ENCODE measurements around the gene SPIB.
"Not testable (repeated sequence)": the region's sequence is repeated elsewhere in the genome, so short reads cannot be mapped to it uniquely, and the experiment has no call there.

SPIB gene

GRCh38 chr19:50420127-50420526 lies 1.4 kb downstream of the SPIB start:
- DNase-seq = no peak

GRCh38 chr19:50420808-50421207 lies 2.1 kb downstream of the SPIB start:
- no peak for DNase-seq

DNA sequence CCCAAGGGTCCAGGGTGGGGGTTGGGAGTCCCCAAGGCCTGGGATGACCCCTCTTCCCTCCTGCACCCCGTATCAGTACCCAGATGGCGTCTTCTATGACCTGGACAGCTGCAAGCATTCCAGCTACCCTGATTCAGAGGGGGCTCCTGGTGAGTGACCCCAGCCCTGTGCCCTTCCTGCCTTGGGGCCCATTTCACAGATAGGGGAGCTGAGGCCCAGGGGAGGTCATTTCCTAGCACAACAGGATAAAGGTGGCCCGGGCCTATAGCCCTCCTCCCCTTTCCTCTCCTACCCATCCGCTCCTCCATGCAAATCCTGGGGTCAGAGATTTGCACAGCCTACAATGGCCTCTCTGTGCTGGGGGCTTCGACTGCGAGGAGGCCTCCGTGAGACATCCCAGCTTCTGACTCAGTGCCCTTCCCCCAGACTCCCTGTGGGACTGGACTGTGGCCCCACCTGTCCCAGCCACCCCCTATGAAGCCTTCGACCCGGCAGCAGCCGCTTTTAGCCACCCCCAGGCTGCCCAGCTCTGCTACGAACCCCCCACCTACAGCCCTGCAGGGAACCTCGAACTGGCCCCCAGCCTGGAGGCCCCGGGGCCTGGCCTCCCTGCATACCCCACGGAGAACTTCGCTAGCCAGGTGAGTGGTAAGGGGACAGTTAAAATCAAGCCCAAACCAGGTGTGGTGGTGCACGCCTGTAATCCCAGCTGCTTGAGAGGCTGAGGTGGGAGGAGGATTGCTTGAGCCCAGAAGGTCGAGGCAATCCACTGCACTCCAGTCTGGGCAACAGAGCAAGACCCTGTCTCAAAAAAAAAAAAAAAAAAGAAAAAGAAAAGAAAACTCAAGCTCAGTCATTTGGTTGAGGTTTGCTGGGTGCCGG lies 3.9 kb downstream of the SPIB start:
- no peak for DNase-seq

DNA sequence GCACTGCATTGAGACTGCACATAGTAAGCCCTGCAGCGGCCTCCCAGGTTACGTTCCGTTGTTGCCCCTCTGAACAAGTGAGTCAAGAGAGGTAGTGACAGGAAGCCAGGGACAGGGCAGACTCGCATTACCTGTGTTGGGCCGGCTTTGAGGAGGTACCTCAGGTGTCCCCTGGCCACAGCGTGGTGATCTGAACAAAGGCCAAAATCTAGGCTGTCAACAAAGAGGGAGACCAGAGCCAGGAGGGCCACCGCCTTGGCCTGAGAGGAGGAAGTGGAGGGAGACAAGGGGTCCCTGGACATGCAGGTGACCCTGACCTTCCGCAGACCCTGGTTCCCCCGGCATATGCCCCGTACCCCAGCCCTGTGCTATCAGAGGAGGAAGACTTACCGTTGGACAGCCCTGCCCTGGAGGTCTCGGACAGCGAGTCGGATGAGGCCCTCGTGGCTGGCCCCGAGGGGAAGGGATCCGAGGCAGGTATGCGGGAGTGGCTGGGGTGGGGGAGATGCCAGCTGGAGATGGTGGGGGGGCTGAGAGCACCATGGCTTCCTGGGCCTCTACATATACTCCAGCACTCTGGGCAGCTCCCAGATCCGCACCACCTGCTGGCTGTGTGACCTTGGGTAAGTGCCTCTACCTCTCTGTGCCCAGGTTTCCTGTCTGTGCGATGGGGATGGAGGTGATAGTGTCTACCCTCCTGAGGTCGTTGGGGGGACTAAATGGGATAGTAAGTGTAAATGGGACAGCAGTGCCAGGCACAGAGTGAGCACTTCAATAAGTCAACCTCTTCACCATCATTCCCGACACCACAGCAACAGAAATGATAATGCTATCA lies 4.8 kb downstream of the SPIB start:
- DNase-seq = no peak

DNA sequence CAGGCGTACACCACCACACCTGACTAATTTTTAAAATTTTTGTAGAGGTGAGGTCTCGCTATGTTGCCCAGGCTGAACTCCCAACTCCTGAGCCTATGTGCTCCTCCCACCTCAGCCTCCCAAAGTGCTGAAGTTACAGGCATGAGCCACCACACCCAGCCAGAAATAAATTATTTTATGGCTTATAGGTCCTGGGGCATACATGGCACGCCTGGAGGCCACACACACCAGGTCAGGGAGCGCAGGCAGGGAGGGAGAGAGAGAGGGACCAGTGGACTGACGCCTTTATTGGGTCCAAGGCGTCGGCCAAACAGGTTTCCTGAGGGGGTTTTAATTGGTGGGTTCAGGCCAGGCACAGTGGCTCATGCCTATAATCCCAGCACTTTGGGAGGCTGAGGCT lies 6.8 kb downstream of the SPIB start:
- no peak for DNase-seq

DNA sequence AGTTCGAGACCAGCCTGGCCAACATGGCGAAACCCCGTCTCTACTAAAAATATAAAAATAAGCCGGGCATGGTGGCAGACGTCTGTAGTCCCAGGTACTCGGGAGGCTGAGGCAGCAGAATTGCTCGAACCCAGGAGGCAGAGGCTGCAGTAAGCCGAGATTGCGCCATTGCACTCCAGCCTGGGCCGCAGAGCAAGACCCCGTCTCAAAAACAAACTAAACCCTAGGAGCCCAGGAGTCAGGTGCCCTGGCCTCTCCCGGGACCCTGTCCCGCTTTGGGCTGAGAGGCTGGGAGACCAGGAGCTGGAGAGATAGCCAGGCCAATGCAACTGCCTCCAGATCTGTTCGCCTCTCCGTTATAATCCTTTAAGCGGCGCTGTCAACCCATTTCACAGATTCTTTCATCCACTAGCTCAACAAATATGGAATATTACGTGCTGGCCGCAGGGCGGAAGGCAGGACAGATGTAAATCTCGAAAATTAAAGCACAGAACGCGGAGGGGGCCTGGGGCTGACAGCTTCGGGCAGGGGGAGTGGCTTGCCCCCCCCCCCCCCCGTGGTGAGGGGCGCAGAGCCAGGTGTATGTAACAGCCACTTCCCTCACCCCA lies 8.7 kb downstream of the SPIB start:
- no peak for DNase-seq

DNA sequence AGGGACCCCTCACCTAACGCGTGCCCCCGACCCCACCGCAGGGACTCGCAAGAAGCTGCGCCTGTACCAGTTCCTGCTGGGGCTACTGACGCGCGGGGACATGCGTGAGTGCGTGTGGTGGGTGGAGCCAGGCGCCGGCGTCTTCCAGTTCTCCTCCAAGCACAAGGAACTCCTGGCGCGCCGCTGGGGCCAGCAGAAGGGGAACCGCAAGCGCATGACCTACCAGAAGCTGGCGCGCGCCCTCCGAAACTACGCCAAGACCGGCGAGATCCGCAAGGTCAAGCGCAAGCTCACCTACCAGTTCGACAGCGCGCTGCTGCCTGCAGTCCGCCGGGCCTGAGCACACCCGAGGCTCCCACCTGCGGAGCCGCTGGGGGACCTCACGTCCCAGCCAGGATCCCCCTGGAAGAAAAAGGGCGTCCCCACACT lies 9.3 kb downstream of the SPIB start:
- peak; percentile 80 for DNase-seq

DNA sequence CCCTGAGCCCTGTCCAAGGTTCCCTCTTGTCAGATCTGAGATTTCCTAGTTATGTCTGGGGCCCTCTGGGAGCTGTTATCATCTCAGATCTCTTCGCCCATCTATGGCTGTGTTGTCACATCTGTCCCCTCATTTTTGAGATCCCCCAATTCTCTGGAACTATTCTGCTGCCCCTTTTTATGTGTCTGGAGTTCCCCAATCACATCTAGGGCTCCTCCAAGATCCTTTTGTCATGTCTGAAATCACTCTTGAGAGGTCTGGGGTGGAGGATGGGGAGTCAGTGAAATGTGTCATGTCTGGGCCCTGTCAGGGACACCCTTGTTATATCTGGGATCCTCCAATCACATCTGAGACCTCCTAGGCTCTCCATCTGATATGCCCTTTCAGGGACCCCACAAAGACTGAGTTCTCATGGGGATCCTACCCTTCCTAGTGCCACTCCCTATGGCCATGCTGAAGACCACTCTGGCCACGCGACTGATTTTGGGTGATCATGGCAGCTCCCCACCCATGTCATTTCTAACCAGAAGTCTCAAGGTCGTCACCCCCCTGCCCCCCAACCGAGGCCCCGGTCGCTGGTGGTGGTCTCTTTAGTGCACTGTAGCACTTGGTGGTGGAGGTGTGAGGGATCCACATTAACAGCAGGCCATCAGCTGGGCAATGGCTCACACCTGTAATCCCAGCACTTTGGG lies 10.2 kb downstream of the SPIB start:
- DNase-seq = no peak

GRCh38 chr19:50430888-50431342 lies 12.2 kb downstream of the SPIB start:
- DNase-seq = no peak

DNA sequence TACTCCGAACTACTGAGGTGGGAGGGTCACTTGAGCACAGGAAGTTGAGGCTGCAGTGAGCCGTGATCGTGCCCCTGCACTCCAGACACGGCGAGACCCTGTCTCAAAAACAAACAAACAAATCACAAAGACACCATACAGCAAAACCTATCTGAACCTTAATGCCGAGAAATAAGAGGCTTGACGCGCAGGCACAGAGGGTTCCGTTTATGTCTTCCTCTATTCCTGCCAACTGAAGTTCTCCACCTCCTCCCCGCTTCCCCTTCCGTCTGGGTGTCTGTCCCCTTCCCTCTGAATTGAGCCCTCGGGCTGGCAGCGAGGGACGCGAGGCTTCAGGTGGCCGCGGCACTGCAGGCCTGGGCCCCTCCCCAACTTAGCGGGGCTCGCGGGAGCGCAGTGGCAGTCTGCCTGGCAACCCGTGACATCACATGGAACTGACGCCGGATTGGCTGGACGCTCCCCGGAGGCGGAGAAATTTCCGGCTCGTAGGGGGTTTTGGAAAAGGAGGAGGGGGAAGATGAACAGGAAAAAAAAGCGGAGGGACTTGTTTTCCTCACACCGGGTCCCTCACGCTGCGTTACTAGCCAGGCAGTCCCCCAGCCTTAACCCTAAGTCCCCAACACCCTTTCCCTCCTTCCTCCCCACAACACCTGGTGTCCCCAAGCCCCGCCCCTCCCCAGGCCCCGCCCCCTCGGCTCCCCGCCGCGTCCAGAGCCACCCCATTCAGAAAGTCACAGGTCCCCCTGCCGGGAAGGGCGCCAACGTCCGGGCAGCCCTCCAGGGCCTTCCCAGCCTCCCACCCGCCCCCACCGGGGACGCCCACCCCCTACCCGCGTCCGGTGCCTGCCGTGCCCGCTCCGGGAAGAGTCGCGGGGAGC lies 12.8 kb downstream of the SPIB start:
- peak; percentile 84 for DNase-seq

- DNase-seq = no peak
Measured at GRCh38 chr19:50432221-50433028, 13.7 kb downstream of the SPIB start, which contains the start of gene MYBPC2. TSS of gene MYBPC2 (plus strand) at chr19:50432892. CDS start at chr19:50432954, 62 bp downstream.

GRCh38 chr19:50433201-50434180 lies 14.8 kb downstream of the SPIB start:
- no peak for DNase-seq

- DNase-seq = no peak
Measured at GRCh38 chr19:50434525-50434924, 15.8 kb downstream of the SPIB start.

DNA sequence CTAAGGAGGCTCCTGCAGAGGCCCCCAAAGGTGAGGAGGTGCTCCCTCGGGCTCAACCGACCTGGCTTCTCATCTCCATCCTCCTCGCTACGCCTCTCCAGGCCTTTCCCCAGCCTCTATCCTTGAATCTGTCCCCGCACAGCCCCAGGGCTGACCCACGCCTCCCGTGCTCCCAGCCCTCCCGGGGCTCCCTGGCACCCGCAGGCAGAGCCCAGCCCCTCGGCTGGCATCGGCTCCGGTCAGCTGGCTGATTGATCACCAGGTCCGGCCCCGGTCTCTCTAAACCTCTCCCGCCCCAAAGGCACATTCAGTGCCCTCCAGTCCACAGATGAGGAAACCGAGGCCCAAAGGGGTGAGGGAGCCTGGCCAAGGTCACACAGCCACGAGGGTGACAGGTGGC lies 16.5 kb downstream of the SPIB start:
- DNase-seq = no peak

DNA sequence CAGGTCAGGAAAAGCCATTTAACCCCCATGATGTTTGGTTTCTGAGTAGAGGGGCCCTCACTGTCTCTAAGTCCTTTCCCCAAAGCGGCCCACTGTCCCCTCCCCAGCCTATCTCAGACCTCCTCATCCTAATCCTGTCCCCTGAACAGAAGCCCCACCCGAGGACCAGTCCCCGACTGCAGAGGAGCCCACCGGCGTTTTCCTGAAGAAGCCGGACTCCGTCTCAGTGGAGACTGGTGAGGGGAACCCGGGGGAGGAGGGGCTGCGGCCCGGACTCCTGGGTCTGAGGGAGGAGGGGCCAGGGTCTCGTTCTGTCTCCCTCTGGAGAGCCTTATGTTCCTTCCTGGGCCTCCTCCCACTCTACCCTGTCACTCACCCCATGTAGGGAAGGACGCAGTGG lies 16.9 kb downstream of the SPIB start:
- no peak for DNase-seq

- no peak for DNase-seq
Measured at GRCh38 chr19:50437862-50438449, 19.2 kb downstream of the SPIB start.

- not testable (repeated sequence) for DNase-seq
Measured at GRCh38 chr19:50439130-50439529, 20.4 kb downstream of the SPIB start.

GRCh38 chr19:50444059-50444458 lies 25.3 kb downstream of the SPIB start:
- DNase-seq = no peak

DNA sequence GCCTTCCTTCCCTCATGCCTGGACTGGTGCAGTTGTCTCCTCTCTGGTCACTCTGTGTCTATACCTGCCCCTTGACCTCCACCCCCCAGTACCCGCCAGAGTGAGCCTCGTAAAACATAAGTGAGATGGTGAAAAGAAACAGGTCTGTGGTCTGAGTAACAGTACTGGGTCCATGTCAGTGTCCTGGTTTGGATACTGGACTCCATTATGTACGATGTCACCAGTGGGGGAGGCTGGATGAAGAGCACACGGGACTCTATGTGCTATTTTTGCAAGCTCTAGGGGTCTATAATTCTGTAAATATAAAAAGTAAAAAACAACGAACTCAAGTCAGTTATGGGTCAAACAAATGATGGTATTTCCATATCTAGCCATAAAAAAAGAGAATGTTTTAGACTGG lies 28.3 kb downstream of the SPIB start:
- no peak for DNase-seq

All from hematopoietic multipotent progenitor cell treated with erythropoietin and hydrocortisone succinate and interleukin-3 and kit ligand, for 6 days (in vitro differentiated cells).